CD4-positive, alpha-beta T cell treated with Interleukin-4 for 4 hours (primary cell): ENCODE data around the gene PACC1.
A peak's percentile ranks its signal among the peaks of the same experiment; 100 is the strongest.
"Not testable (repeated sequence)": the region's sequence is repeated elsewhere in the genome, so short reads cannot be mapped to it uniquely, and the experiment has no call there.

Source experiments
- DNase-seq: peaks from one replicate; pipeline ENCODE4 v3.0.0-alpha.2; 2020

PACC1 gene

DNA sequence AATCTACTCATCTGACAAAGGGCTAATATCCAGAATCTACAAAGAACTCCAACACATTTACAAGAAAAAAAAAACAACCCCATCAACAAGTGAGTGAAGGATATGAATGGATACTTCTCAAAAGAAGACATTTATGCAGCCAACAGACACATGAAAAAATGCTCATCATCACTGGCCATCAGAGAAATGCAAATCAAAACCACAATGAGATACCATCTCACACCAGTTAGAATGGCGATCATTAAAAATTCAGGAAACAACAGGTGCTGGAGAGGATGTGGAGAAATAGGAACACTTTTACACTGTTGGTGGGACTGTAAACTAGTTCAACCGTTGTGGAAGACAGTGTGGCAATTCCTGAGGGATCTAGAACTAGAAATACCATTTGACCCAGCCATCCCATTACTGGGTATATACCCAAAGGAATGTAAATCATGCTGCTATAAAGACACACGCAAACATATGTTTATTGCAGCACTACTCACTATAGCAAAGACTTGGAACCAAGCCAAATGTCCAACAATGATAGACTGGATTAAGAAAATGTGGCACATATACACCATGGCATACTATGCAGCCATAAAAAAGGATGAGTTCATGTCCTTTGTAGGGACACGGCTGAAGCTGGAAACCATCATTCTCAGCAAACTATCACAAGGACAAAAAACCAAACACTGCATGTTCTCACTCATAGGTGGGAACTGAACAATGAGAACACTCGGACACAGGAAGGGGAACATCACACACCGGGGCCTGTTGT, 18.8 kb downstream of the PACC1 start:
- DNase-seq = not testable (repeated sequence)

DNA sequence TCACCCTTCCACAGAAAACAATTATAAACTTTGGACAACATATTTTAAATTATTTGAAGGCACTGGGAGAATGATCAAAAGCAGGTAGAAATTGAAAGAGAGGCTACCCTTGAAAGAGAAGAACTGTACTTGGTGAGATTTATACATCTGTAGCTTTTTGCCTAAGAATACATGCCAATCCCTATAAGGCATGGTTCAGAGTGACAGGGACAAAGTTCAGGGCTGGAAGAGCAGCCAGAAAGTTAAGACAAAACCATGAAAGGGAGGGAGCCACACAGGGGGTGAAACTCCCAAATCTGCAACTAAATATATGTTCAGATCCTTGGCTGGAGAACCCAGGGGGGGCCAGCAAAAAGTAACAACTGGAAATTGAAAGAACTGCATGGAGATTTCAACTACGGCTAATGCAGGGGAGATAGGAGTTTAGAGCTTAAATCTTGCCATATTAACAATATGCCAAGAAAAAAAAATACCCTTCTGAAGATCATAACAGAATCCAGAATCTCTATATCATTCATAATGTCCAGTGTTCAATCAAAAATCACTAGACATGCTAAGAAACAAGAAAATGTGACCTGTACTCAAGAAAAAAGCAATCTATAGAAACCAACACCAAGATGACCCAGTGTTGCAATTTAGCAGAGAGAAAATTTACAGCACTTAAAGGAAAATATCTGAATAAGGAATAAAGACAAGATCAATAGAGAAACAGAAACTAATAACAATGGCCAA, 25.5 kb downstream of the PACC1 start:
- no peak for DNase-seq

DNA sequence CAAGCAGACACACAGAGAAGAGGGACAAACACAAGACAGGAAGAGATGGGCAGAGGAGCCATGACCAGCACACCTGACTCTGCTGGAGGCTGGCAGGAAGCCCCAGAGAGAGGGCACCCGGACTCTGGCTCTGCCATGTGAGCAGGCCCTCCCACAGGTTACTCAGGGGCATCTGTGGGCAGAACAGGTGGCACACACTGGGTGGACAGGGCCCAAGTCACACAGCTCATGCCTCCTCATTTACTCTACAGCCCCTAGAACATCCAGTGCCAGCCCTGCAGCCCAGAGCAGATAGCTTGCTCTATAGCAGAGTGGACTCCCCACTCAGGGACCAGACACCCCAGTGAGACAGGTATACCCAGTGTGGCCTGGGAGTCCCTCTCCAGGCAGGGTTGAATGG, 28.7 kb downstream of the PACC1 start:
- no peak for DNase-seq

DNA sequence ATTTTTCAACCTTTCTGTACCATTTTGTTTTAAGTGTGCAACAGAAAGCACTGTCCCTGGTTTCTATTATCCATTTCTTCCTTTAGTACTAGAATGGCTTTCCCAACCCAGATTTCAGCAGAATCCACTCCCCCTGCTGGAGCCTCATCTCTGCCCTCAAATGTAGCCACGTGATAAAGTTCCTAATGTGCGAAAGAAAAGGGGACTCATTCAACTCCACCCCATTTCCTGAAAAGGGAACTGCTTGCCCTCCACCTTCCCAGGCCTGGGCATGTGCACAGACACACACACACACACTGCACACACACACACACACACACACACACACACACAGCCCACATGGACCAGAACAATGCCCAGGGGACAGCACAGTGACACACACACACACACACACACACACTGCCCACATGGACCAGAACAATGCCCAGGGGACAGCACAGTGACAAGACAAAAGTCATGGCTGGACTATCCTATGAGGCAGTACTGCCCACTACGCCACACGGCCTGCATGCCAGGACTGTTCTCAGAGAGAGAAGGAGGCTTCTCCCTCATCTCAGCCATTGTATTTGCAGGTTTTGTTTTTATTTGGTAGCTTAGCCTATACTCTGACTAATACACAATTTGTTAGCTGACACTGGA, 33.2 kb downstream of the PACC1 start:
- no peak for DNase-seq

DNA sequence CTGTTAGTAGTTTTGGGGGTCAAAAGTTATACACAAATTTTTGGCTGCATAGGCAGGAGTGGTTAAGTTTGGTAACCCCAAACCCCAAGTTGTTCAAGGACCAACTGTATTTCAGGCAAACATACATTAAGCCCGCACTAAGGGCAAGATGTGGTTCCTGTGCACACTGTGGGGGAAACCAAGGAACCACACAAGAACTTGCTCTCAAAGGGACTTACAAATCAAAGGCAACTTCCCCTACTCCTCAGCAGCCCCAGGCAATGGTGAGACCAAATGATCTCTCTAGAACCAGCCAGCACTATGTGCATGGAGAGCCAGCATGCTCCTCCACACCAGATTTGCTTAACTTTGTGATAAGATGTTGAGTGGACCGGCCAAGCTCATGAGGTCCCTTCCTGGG, 35.3 kb downstream of the PACC1 start:
- no peak for DNase-seq

DNA sequence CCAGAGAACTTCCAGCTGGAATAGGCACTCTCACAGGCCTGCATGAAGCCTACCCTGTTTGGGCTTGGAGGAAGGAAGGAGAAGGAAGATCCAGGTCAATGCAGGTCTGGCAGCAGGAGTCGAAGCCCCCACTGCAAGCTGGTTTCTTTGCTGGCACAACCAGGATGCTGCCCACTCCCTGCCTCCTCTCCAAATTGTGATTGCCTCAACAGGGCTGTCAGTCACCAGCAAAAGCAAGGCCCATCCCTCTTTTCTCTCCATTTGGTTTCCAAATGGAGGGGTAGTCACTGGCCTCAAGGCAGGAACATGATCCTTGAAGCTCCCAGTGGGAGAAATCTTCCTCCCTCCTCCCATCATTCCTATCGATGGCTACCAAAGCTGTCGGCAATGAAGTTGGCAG, 37.0 kb downstream of the PACC1 start:
- no peak for DNase-seq

DNA sequence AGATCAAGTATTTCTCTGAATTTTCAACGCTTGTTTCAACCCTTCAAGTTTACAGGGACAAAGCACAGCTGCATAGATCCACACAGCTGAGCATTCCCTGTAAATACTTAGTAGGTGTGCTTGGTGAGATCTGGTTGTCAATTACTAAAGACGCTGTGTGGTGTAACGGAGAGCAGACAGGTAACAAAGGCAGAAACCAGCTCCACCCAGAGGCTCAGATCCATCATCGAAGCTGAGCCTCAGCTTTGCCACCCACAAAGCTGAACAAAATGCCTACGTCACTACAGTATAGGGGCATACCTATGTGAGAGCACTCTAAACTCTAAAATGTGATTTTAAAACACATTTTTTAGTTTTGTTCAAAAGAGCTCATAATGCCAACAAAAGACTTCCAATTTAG, 38.7 kb downstream of the PACC1 start:
- DNase-seq = no peak

DNA sequence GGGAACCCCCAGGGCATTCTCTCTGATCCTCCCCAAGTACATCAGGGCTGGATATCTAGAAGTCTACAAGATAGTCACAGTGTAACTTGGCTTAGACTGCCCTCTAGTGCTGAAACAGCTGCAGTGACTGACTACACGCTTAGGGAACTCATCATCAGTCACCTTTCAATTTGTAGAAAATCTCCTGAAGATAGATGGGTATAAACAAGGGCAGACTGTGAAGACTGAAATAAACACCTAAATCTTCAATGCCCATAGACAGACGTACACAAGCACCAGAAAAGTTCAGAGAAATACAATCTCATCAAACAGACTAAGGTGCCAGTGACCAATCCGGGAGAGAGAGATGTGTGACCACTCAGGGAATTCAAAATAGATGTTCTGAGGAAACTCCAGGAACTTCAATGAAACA, 46.6 kb downstream of the PACC1 start:
- peak; percentile 69 for DNase-seq

DNA sequence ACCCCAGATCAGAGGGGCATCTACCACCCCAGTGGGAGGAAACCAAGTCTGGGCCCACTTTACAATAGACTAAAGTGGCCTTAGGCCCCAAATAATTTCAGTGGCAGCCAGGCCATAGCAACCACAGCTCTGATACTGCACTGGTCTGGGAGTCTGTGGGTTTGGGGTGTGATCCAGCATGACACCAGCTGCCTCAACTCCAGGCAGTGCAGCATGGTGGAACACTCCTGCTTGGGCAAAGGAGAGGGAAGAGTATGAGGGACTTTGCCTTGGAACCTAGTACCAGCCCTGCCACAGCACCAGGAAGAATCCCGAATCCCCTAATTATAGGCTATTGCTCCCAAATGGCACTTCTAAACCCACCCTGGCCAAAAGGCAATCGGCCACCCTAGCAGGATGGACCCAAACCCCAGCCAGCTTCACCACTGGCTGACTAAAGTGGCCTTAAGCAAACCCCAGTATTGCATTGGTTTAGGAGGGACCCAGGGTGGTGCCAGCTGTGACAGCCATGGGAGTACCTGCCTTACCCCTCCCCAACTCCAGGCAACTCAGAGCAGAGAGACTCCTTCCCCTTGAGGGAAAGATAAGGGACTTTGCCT, 47.1 kb downstream of the PACC1 start:
- DNase-seq = no peak

DNA sequence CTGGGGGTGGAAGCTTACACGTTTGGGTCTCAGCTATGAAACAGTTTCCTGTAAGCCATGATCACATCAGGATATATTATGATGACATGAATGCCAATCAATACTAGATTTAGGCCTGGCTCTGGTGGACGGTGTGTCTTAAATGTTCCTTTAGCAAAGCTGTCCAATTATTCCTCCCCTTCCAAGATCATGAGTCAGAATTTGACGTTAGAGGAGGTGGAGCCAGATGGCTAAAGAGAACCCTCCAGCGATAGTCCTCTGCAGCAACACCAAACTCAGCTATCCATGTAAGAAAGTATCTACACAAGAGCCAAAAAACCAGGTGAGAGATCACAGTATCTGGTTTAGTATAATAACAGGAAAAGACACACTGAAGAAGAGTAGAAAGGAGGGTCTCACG, 47.8 kb downstream of the PACC1 start:
- no peak for DNase-seq

DNA sequence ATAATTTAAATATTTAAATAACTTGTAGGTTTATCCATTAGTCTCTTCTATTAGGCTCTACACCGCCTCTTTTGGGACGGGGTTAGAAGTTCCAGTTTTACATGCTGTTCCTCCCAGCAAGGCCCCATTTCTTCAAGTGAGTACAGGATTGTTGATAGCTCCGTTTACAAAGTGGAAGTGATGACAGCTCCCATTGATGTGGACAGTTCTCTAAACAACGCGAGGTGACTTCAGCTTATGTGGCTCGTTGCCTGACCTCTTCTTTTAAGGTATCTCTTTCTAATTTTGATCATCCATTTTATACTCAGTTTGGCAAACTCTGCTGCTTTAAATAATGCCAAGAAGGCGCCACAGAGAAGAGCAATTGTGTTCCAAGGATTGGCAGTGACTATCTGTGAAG, 49.7 kb downstream of the PACC1 start:
- DNase-seq = no peak

DNA sequence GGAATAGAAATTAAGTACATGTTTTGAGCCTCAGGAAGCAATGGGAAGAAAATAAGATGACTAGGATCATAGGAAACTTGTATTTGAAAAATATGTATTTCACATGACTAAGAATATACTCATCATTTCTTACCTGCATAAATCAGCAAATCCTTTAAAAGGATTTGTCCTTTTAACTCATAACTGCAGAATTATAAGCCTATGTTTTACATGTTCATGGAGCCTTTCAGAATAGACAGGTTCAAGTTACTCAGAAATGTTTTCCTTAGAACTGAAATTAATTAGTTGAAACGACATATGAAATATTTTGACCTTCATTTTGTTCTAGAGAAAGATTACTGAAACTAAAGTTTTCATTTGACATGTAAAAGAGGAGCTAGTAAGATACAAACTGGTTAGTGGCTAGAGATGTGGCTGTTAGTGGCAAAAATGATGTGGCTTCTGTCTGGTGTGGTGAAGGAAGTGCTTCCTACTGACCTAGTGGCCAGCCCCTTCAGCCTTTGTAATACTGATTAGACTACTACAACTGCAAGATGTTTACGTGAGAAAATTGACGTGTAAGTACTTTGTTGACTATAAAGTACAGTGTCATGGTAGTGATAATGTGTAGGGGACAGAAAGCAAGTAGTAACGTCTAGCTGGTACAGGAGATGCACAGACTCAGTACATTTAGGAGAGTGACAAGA, 54.7 kb downstream of the PACC1 start:
- DNase-seq = no peak

DNA sequence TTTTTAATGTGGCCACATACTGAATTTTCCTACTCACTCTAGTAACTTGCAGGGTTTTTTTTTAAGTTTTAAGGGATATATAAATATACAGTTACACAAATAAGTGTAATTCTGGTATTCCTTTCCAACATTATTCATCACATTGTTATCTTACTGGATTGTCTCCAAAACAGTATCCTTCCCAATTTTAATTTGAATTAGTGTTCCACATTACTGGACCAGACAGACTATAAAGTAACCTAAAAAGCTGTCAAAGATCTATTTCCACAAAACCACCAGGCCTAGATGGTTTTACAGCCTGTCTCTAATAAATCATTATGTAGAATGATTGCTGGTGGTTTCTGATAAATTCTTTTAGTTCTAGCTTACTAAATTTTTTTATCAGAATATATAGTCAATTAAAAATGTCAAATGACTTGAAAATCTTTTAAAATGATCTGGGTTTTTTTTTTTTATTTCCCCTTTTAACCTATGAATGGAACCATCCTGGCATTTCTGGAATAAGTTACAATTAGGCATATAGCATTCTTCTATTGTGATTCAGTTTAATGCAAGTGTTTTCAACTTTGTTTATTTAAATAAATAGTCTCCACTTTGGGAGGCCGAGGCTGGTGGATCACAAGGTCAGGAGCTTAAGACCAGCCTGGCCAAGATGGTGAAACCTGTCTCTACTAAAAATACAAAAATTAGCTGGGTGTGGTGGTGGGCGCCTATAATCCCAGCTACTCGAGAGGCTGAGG, 59.3 kb downstream of the PACC1 start:
- DNase-seq = no peak

DNA sequence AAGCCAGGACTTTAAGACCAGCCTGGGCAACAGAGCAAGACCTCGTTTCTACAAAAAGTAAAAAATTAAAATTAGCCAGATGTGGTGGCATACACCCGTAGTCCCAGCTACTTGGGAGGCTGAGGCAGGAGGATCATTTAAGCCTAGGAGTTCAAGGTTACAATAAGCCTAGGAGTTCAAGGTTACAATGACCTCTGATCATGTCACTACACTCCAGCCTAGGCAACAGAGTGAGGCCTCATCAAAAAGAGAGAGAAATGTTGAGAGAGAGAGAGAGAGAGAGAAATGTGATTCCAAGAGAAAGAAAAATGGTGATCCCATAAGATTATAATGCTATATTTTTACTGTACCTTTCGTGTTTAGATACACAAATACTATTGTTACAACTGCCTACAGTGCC, 60.2 kb downstream of the PACC1 start:
- no peak for DNase-seq

DNA sequence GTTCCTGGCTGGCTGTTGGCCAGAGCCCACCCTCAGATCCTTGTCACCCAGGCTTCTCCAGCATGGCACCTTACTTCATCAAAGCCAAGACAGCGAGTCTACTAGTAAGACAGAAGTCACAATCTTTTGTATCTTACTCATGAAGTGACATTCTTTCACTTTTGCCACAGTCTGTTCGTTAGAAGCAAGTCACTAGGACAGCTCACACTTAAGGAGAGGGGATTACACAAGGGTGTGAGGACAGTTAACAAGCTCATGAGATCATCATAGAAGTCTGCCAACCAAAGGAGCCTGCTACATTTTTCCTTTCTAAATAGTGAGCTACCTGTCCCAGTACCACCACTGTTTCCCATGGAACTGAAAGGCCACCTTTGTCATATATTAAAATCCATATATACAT, 61.5 kb downstream of the PACC1 start:
- no peak for DNase-seq

DNA sequence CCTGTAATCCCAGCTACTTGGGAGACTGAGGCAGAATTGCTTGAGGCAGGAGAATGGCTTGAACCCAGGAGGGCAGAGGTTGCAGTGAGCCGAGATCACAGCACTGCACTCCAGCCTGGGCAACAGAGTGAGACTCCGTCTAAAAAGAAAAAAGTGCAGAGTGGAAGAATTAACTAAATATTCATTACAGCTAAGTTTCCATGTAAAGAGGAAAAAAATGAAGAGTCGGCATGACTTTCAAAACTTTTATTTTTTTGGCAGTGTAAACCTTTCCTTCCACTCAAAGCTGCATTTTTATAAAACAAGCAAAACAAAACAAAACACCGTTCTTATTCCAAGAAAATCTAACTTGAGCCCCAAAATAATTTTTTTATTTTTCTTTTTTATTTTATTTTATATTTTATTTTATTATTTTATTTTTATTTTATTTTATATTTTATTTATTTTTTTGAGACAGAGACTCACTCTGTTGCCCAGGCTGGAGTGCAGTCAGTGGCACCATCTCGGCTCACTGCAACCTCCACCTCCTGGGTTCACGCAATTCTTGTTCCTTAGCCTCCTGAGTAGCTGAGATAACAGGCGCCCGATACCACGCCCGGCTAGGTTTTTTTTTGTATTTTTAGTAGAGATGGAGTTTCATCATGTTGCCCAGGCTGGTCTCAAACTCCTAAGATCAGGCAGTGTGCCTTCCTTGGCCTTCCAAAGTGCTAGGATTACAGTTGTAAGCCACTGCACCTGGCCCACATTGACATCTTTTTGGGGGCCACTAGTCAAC, 62.9 kb downstream of the PACC1 start:
- DNase-seq = no peak

DNA sequence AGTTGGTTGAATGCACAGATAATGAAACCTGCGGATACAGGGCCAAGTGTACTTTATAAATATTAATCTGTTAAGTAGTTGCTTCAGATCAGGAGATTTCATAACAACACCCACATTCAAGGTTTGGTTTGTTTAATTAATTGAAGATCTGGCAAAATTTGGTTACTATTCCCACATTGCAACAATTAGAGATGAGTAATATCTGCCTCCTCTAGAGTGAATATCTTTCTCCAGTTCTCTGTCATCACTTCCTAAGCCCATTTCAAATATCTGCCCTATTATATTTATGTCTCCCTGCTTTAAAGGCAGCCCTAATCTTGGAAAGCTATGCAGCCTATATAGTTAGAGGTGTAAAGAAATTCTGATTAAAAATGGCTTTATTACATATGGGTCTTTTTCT, 68.1 kb downstream of the PACC1 start:
- no peak for DNase-seq

DNA sequence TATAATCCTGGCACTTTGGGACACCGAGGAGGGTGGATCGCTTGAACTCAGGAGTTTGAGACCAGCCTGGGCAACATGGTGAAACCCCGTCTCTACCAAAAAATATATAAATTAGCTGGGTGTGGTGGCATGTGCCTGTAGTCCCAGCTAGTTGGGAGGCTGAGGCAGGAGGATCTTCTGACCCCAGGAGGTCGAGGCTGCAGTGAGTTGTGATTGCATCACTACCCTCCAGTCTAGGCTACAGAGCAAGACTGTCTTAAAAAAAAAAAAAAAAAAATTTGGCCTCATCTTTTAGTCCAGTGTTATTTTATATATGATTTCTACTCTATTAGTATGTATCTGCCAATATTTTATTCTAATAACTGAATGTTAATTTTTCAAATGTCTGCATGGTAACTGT, 69.8 kb downstream of the PACC1 start:
- DNase-seq = no peak

DNA sequence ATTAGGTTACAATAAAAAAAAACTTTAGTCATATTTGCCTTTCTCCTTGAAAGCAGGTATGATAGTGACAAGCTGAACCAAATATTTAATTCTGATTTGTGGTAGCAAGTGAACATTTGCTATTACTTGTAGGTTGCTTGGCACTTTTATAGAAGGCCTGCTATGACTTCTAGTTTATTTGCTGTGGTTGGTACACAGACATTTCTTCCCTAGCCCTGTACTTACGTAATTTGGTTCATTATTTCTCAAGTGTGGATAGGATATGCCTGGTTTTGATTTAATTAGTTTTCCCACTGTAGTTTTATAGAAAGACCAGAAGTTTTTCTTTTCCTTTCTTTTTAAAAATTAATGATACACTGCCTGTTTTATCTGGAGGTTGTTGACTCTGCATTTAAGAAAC, 73.6 kb downstream of the PACC1 start:
- no peak for DNase-seq

DNA sequence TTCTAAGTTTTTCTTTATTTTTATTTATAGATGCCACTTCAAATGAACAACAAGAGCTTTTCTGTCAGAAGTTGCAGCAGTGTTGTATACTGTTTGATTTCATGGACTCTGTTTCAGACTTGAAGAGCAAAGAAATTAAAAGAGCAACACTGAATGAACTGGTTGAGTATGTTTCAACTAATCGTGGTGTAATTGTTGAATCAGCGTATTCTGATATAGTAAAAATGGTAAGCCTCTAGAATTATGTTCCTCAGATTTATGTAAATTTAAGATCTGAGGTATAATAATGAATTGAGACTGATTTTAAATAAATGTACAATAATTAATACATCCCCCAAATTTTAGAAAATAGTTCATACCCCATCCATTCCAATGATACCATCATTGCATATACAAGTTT, 85.6 kb downstream of the PACC1 start:
- no peak for DNase-seq

DNA sequence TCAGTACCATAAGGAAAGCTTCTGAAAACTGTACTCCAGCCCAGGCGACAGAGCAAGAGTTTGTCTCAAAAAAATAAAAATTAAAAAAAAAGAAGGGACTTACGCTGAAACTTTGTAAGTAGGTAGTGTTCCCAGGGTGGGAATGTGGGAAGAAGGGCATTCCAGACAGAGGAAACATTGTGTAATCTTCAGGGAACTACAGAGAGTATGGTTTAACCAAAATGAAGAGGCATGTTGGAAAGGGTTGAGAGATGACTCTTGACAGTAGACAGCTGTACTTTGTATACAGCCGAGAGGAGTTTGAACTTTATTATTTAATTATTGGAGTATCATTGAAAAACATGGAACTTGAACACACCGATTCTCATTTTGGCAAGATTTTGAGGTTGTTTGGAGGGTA, 86.4 kb downstream of the PACC1 start:
- DNase-seq = no peak

DNA sequence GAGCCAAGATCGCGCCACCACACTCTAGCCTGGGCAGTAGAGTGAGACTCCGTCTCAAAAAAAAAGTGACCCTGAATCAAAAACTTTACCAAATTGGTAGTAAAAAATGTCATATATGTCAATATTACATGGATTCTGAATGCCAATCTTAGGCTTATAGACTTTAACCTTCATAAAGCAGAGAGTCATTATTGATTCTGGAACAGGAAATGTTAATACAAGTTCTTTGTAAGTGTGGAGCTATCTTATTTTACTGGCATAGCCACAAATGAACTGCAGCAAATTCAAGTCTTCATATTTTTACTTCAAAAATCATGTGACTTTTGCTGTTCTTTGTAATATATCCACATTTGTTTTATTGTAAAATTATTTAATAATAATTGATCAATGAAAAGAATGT, 88.1 kb downstream of the PACC1 start:
- DNase-seq = no peak
